ENCODE results near the gene TRAPPC4. TPM values are rescaled to one million over a fixed set of nuclear protein-coding genes. Genes with fewer than 3 reads are reported as not detected.

Gene TRAPPC4
- total RNA-seq, 3 donors from 2014 or later: 52.7 to 58.4 (median 57.4) TPM

Small RNA genes lying within 50 kb of the gene (microRNA-seq; reads per million reads assigned to microRNA genes)
- not detected for gene MIR3656

Other genes with a start within 250 kb of the TRAPPC4 start
- gene DDX6, start 227.6 kb upstream of the TRAPPC4 start, total RNA-seq: 100 to 1,000 TPM in 1 of 3 donors, 10 to 100 TPM in 2; 86.9 to 158 (median 97.6) TPM
- under 1 TPM in 2 of 3 donors, not detected in 1; 0.12 to 0.23 TPM for gene CXCR5, start 134.9 kb upstream of the TRAPPC4 start, total RNA-seq
- 10 to 100 TPM; 28.6 to 70.1 (median 41.7) TPM for gene BCL9L, start 92.8 kb upstream of the TRAPPC4 start, total RNA-seq
- gene UPK2, start 62.5 kb upstream of the TRAPPC4 start, total RNA-seq: not detected
- not detected for gene FOXR1, start 47.0 kb upstream of the TRAPPC4 start, total RNA-seq
- gene CENATAC, start 20.6 kb upstream of the TRAPPC4 start, total RNA-seq: 10 to 100 TPM; 24.6 to 33.4 (median 30.9) TPM
- 100 to 1,000 TPM; 721 to 887 (median 781) TPM for gene RPS25, start 423 bp upstream of the TRAPPC4 start, total RNA-seq
- 10 to 100 TPM; 23.3 to 70.8 (median 57.0) TPM for gene SLC37A4, start 12.1 kb downstream of the TRAPPC4 start, total RNA-seq
- 100 to 1,000 TPM in 2 of 3 donors, 10 to 100 TPM in 1; 82.0 to 119 (median 101) TPM for gene HYOU1, start 38.4 kb downstream of the TRAPPC4 start, total RNA-seq
- 10 to 100 TPM; 26.1 to 34.8 (median 29.1) TPM for gene VPS11, start 49.1 kb downstream of the TRAPPC4 start, total RNA-seq
- 10 to 100 TPM; 17.2 to 27.8 (median 19.5) TPM for gene HMBS, start 66.1 kb downstream of the TRAPPC4 start, total RNA-seq
- 10 to 100 TPM; 36.9 to 48.2 (median 39.5) TPM for gene DPAGT1, start 83.1 kb downstream of the TRAPPC4 start, total RNA-seq
- 10 to 100 TPM; 25.8 to 47.1 (median 36.1) TPM for gene C2CD2L, start 88.6 kb downstream of the TRAPPC4 start, total RNA-seq
- gene HINFP, start 102.8 kb downstream of the TRAPPC4 start, total RNA-seq: 10 to 100 TPM; 37.2 to 58.1 (median 42.2) TPM
- gene ABCG4, start 130.3 kb downstream of the TRAPPC4 start, total RNA-seq: under 1 TPM in 2 of 3 donors, not detected in 1; 0.07 to 0.85 TPM
- gene NLRX1, start 150.0 kb downstream of the TRAPPC4 start, total RNA-seq: 10 to 100 TPM; 14.1 to 19.3 (median 16.3) TPM
- 100 to 1,000 TPM in 1 of 3 donors, 10 to 100 TPM in 2; 52.9 to 151 (median 75.8) TPM for gene NHERF4, start 166.7 kb downstream of the TRAPPC4 start, total RNA-seq
- gene CBL, start 187.6 kb downstream of the TRAPPC4 start, total RNA-seq: 10 to 100 TPM; 11.0 to 24.4 (median 13.1) TPM